ENCODE measurements around the gene BACE2.

Gene BACE2

GRCh38 chr21:41211060-41211805, 43.3 kb downstream of the BACE2 start:
- in situ Hi-C loops (cut with MboI; ENCODE audit: low sequenced_read_pairs), result no loop called here

GRCh38 chr21:41213021-41213420, 45.1 kb downstream of the BACE2 start:
- in situ Hi-C loops (cut with MboI; ENCODE audit: low sequenced_read_pairs), result no loop called here

GRCh38 chr21:41215856-41216408, 48.0 kb downstream of the BACE2 start:
- in situ Hi-C loops (cut with MboI; ENCODE audit: low sequenced_read_pairs), result no loop called here

- in situ Hi-C loops (cut with MboI; ENCODE audit: low sequenced_read_pairs), result no loop called here
These were observed 48.5 kb downstream of the BACE2 start for GRCh38 chr21:41216486-41216885.

- in situ Hi-C loops (cut with MboI; ENCODE audit: low sequenced_read_pairs), result no loop called here
These were observed 49.9 kb downstream of the BACE2 start for GRCh38 chr21:41217671-41218385.

- in situ Hi-C loops (cut with MboI; ENCODE audit: low sequenced_read_pairs), result no loop called here
These were observed 51.7 kb downstream of the BACE2 start for GRCh38 chr21:41219498-41220207.

- in situ Hi-C loops (cut with MboI; ENCODE audit: low sequenced_read_pairs), result no loop called here
These were observed 52.3 kb downstream of the BACE2 start for GRCh38 chr21:41220208-41220733.

- in situ Hi-C loops (cut with MboI; ENCODE audit: low sequenced_read_pairs), result no loop called here
These were observed 54.5 kb downstream of the BACE2 start for GRCh38 chr21:41222247-41223068.

- in situ Hi-C loops (cut with MboI; ENCODE audit: low sequenced_read_pairs), result no loop called here
These were observed 58.9 kb downstream of the BACE2 start for GRCh38 chr21:41226853-41227252.

- in situ Hi-C loops (cut with MboI; ENCODE audit: low sequenced_read_pairs), result no loop called here
These were observed 59.5 kb downstream of the BACE2 start for GRCh38 chr21:41227357-41228005.

- in situ Hi-C loops (cut with MboI; ENCODE audit: low sequenced_read_pairs), result no loop called here
These were observed 60.0 kb downstream of the BACE2 start for GRCh38 chr21:41228006-41228370.

- in situ Hi-C loops (cut with MboI; ENCODE audit: low sequenced_read_pairs), result no loop called here
These were observed 60.5 kb downstream of the BACE2 start for GRCh38 chr21:41228492-41228891.

GRCh38 chr21:41228958-41229357, 61.0 kb downstream of the BACE2 start:
- in situ Hi-C loops (cut with MboI; ENCODE audit: low sequenced_read_pairs), result no loop called here

GRCh38 chr21:41229509-41230248, 61.7 kb downstream of the BACE2 start:
- in situ Hi-C loops (cut with MboI; ENCODE audit: low sequenced_read_pairs), result no loop called here

- in situ Hi-C loops (cut with MboI; ENCODE audit: low sequenced_read_pairs), result no loop called here
These were observed 62.5 kb downstream of the BACE2 start for GRCh38 chr21:41230497-41230896.

- in situ Hi-C loops (cut with MboI; ENCODE audit: low sequenced_read_pairs), result no loop called here
These were observed 63.1 kb downstream of the BACE2 start for GRCh38 chr21:41231060-41231459.

- in situ Hi-C loops (cut with MboI; ENCODE audit: low sequenced_read_pairs), result no loop called here
These were observed 64.1 kb downstream of the BACE2 start for GRCh38 chr21:41232013-41232412.

GRCh38 chr21:41233916-41234315, 66.0 kb downstream of the BACE2 start:
- in situ Hi-C loops (cut with MboI; ENCODE audit: low sequenced_read_pairs), result no loop called here

GRCh38 chr21:41234569-41234968, 66.6 kb downstream of the BACE2 start:
- in situ Hi-C loops (cut with MboI; ENCODE audit: low sequenced_read_pairs), result no loop called here
